Gastroesophageal sphincter (tissue), 3 donors: ENCODE measurements around the gene ANKRD50.

Experiments
- CTCF ChIP-seq, 4 experiments: fragments of 200-600 bp in 2 of 4; fragments of 450-650 bp in 2 of 4; sonication (generic) in 1 of 4; IDR thresholded peaks; one replicate each; pipeline ENCODE4 v1.5.1; 2017 to 2019; ENCODE audit warnings: antibody characterized with exemption in 4 of 4, mild to moderate bottlenecking in 2 of 4, moderate library complexity in 2 of 4
- POLR2A ChIP-seq, 2 donors: fragments of 450-650 bp; IDR thresholded peaks; one replicate each; pipeline ENCODE4 v1.6.1; 2017; ENCODE audit warnings: antibody characterized with exemption in 2 of 2, mild to moderate bottlenecking in 2 of 2, moderate library complexity in 1 of 2
- POLR2AphosphoS5 ChIP-seq: sonication (generic); formaldehyde crosslinking; IDR thresholded peaks from one replicate; pipeline ENCODE4 v1.6.1; 2017; ENCODE audit warnings: antibody characterized with exemption

- no peak for TF ChIP-seq CTCF (IDR thresholded peaks at IDR 0.05)
- TF ChIP-seq POLR2AphosphoS5 = no peak
- no peak for TF ChIP-seq POLR2A (IDR thresholded peaks at IDR 0.05)
These were observed 53.7 kb downstream of the ANKRD50 start for GRCh38 chr4:124658795-124659194.
